ENCODE results near the gene RUVBL1.

DNA sequence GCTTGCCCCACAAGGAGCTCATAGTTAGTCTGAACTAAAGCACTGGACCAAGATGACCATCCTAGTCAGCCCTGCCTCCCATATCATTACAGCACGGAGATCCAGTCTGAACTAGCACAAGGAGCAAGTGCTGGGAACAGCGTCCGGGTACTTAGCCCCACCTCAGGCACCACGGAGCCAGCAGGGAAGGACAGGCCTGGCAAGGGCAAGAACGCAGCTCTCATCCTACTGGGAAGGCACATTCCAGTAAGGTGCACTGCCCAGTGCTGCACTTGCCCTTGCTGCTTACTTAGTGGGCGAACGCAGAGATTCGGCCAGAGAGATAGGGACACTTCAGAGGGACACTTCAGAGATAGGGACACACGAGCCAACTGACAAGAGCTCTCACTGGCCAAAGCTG, 43.8 kb downstream of the RUVBL1 start:
- TF ChIP-seq, protein P1, sequence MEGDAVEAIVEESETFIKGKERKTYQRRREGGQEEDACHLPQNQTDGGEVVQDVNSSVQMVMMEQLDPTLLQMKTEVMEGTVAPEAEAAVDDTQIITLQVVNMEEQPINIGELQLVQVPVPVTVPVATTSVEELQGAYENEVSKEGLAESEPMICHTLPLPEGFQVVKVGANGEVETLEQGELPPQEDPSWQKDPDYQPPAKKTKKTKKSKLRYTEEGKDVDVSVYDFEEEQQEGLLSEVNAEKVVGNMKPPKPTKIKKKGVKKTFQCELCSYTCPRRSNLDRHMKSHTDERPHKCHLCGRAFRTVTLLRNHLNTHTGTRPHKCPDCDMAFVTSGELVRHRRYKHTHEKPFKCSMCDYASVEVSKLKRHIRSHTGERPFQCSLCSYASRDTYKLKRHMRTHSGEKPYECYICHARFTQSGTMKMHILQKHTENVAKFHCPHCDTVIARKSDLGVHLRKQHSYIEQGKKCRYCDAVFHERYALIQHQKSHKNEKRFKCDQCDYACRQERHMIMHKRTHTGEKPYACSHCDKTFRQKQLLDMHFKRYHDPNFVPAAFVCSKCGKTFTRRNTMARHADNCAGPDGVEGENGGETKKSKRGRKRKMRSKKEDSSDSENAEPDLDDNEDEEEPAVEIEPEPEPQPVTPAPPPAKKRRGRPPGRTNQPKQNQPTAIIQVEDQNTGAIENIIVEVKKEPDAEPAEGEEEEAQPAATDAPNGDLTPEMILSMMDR (conservative IDR thresholded peaks at IDR 0.05), result no peak
- TF ChIP-seq EZH2 (IDR thresholded peaks at IDR 0.05; ENCODE audit: low read depth), result no peak
